Mammary epithelial cell (primary cell): ENCODE results near the gene P2RY13.

Source experiments
- CTCF ChIP-seq, 2 donors: IDR thresholded peaks in 1 of 2; conservative IDR thresholded peaks in 1 of 2; 2 replicates each; pipeline ENCODE4 v1.5.1; 2011 to 2012; ENCODE audit warnings: inconsistent platforms in 2 of 2, low read length in 2 of 2, mild to moderate bottlenecking in 2 of 2, control low read depth in 1 of 2, low read depth in 1 of 2; ENCODE audit not compliant: insufficient read depth in 1 of 2; ENCODE audit errors: extremely low read depth in 1 of 2
- EZH2 ChIP-seq: IDR thresholded peaks from 2 replicates; pipeline ENCODE4 v1.6.1; 2012; ENCODE audit warnings: low read length, inconsistent platforms, borderline replicate concordance

DNA sequence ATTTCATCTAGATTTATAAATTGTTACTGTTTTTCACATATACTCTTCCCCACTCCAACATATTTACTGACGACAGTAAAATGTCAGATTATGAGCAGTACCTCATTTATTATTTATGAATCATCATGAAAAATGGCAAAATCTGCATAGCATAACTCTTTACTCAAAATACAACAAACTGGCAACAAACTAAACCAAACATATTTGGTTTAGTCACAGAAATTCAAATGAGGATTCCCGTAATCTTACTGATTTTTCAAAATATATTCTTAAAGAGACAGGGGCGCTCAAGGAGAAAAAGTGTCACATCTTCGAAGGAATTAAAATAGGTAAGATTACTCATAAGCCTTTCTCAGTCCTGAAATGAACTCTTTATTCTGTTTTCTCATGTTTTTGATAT lies 9.7 kb downstream of the P2RY13 start:
- TF ChIP-seq CTCF (conservative IDR thresholded peaks at IDR 0.05 in 1 of 2, IDR thresholded peaks at IDR 0.05 in 1 of 2; ENCODE audit: extremely low read depth in 1 of 2, insufficient read depth in 1 of 2, low read depth in 1 of 2, low read length in 2 of 2): no peak
- no peak for TF ChIP-seq EZH2
